GM12878 (cell line): ENCODE results near the gene OSBPL3. TPM values are rescaled to one million over a fixed set of nuclear protein-coding genes. Genes with fewer than 3 reads are reported as not detected.

Source experiments
- ATAC-seq: fragments of 200-7000 bp; cut with Tn5 transposase; 3 replicates; pipeline ENCODE4 v1.9.1; 2020; ENCODE audit warnings: mild to moderate bottlenecking, moderate library complexity
- BruUV-seq: library from RNA; stranded (reverse); fragments of 400-500 nt; replicated peaks from 2 replicates; lab custom pipeline; 2021; lab: Mats Ljungman, UMichigan
- CTCF ChIA-PET: fragments of 300-600 bp; sonication (Branson Sonifier 250); formaldehyde crosslinking; extraction: SDS; loops from one replicate; lab custom pipeline; 2021; ENCODE audit warnings: inconsistent platforms; lab: Yijun Ruan, JAX
- POLR2A ChIA-PET: fragments of 350-600 bp; formaldehyde crosslinking; extraction: SDS; loops from one replicate; lab custom pipeline; 2021; ENCODE audit warnings: inconsistent platforms; lab: Charles Lee
- RAD21 ChIA-PET: fragments of 300-600 bp; sonication (Branson Sonifier 250); formaldehyde crosslinking; loops from one replicate; lab custom pipeline; 2023; ENCODE audit warnings: antibody characterized with exemption; ENCODE audit not compliant: unreplicated experiment; lab: Charles Lee
- SMC1A ChIA-PET: fragments of 300-600 bp; sonication (Branson Sonifier 250); formaldehyde crosslinking; loops from one replicate; lab custom pipeline; 2023; ENCODE audit not compliant: unreplicated experiment, uncharacterized antibody; lab: Charles Lee
- DNase-seq: peaks from one replicate; pipeline ENCODE4 v3.0.0-alpha.2; 2011; ENCODE audit warnings: low read depth, low spot score
- FAIRE-seq: peaks from 3 replicates; lab custom pipeline; 2011; peaks lifted over from hg19 to GRCh38; lab: Jason Lieb, UNC
- H2AFZ ChIP-seq: 2 replicates; pipeline ENCODE4 v1.6.0; 2011; ENCODE audit warnings: low read depth, low read length, control low read depth; ENCODE audit not compliant: control insufficient read depth
- H3K27ac ChIP-seq: 2 replicates; pipeline ENCODE4 v1.5.1; 2011; ENCODE audit warnings: control low read depth; ENCODE audit not compliant: control insufficient read depth, insufficient read depth
- H3K27me3 ChIP-seq, 2 experiments: replicated peaks in 1 of 2; 2 replicates each; pipeline versions ENCODE4 v1.6.0 to v1.6.1; 2011; ENCODE audit warnings: low read length in 1 of 2; ENCODE audit not compliant: control insufficient read depth in 2 of 2, insufficient read depth in 2 of 2
- H3K36me3 ChIP-seq, 2 experiments: 2 replicates each; pipeline ENCODE4 v1.5.1; 2011; ENCODE audit warnings: low read length in 1 of 2; ENCODE audit not compliant: control insufficient read depth in 2 of 2, insufficient read depth in 2 of 2
- H3K4me1 ChIP-seq: 2 replicates; pipeline ENCODE4 v1.6.1; 2011; ENCODE audit warnings: mild to moderate bottlenecking, low read length, moderate library complexity, mixed read lengths; ENCODE audit not compliant: control insufficient read depth, insufficient read depth
- H3K4me2 ChIP-seq: 2 replicates; pipeline ENCODE4 v1.6.0; 2011; ENCODE audit warnings: control low read depth; ENCODE audit not compliant: control insufficient read depth, insufficient read depth
- H3K4me3 ChIP-seq: fragments of 200-600 bp; sonication (generic); 2 replicates; pipeline ENCODE4 v1.5.1; 2016
- H3K79me2 ChIP-seq: 2 replicates; pipeline ENCODE4 v1.6.0; 2011; ENCODE audit warnings: low read length; ENCODE audit not compliant: control insufficient read depth, insufficient read depth
- H3K9ac ChIP-seq: 2 replicates; pipeline ENCODE4 v1.8.0; 2011; ENCODE audit warnings: low read length, control low read depth, mixed read lengths; ENCODE audit not compliant: control insufficient read depth, insufficient read depth
- H3K9me3 ChIP-seq: replicated peaks from 3 replicates; pipeline ENCODE4 v1.5.1; 2011; ENCODE audit warnings: mild to moderate bottlenecking, low read length; ENCODE audit not compliant: control insufficient read depth, insufficient read depth
- H4K20me1 ChIP-seq: 2 replicates; pipeline ENCODE4 v1.6.0; 2011; ENCODE audit not compliant: control insufficient read depth, insufficient read depth
- IRF4 ChIP-seq: IDR thresholded peaks from 2 replicates; pipeline ENCODE4 v1.6.1; 2011; ENCODE audit warnings: low read depth, low read length
- NFIC ChIP-seq: IDR thresholded peaks from 2 replicates; pipeline ENCODE4 v1.6.1; 2012; ENCODE audit warnings: low read depth, mild to moderate bottlenecking, inconsistent platforms, low read length, moderate library complexity
- RELA ChIP-seq: fragments of 450-650 bp; IDR thresholded peaks from 2 replicates; pipeline ENCODE4 v1.8.0; 2014; ENCODE audit warnings: borderline replicate concordance; ENCODE audit not compliant: partially characterized antibody
- RELB ChIP-seq: fragments of 450-650 bp; IDR thresholded peaks from 2 replicates; pipeline ENCODE4 v1.6.1; 2017; ENCODE audit warnings: low read depth, mild to moderate bottlenecking, moderate library complexity
- RFX5 ChIP-seq: IDR thresholded peaks from 2 replicates; pipeline ENCODE4 v1.6.1; 2011; ENCODE audit warnings: low read depth, low read length, improper control_type of control experiment
- RUNX3 ChIP-seq: IDR thresholded peaks from 2 replicates; pipeline ENCODE4 v1.6.1; 2012; ENCODE audit warnings: low read length, inconsistent platforms
- SP1 ChIP-seq: IDR thresholded peaks from one replicate; pipeline ENCODE4 v1.6.1; 2011; ENCODE audit warnings: low read depth, low read length
- TCF3 ChIP-seq: IDR thresholded peaks from 2 replicates; pipeline ENCODE4 v1.6.1; 2012; ENCODE audit warnings: low read depth, mild to moderate bottlenecking, low read length, borderline replicate concordance; ENCODE audit not compliant: insufficient read depth
- ZBTB40 ChIP-seq: fragments of 450-650 bp; IDR thresholded peaks from 2 replicates; pipeline ENCODE4 v1.6.1; 2016; ENCODE audit warnings: mild to moderate bottlenecking, moderate library complexity, borderline replicate concordance
- WGBS: methylation state at CpG from one replicate; pipeline ENCODE4 v1.1.6; 2016; ENCODE audit warnings: low lambda C conversion rate; ENCODE audit not compliant: insufficient replicate concordance, insufficient coverage; ENCODE audit errors: missing lambda C conversion rate; 5-methylcytosine and 5-hydroxymethylcytosine counted together
- in situ Hi-C: fragments of 300-500 bp; cut with MboI; formaldehyde crosslinking; loops from 9 replicates; pipeline ENCODE4 v1.14.3; 2018; ENCODE audit warnings: mixed read lengths
- intact Hi-C: fragments of 100-400 bp; cut with micrococcal nuclease; formaldehyde crosslinking; loops from one replicate; pipeline ENCODE4 v1.14.2; 2022; ENCODE audit not compliant: unreplicated experiment
- polyA plus RNA-seq, 11 experiments: library from polyadenylated mRNA; depleted of rRNA in 4 of 11; unstranded in 6 of 11; stranded (reverse) in 5 of 11; fragments of >200 nt; fragmentation: Nextera tagmentation in 4 of 11; fragmentation: Illumina TruSeq in 1 of 11; extraction: Ambion mirVana in 4 of 11; extraction: Trizol in 1 of 11; gene quantifications; 1 replicate in 1 of 11; 2 replicates in 10 of 11; pipeline versions ENCODE4 v1.2.1 to v1.2.3, GENCODE V29; 2011 to 2016; ENCODE audit warnings: inconsistent platforms in 2 of 11, missing spikeins in 2 of 11, low read depth in 1 of 11
- total RNA-seq, 4 experiments: library from RNA; depleted of rRNA in 3 of 4; stranded (reverse); fragments of >200 nt in 3 of 4; fragmentation: Illumina TruSeq in 1 of 4; extraction: Trizol in 1 of 4; gene quantifications; 2 replicates each; pipeline versions ENCODE4 v1.2.1 to v1.2.3, GENCODE V29; 2013 to 2021
- TF ChIP-seq, protein P1 (sequence below): fragments of 450-650 bp; IDR thresholded peaks from 2 replicates; pipeline ENCODE4 v1.6.1; 2017; ENCODE audit warnings: mild to moderate bottlenecking, moderate library complexity
- TF ChIP-seq, protein P2 (sequence below): fragments of 450-650 bp; IDR thresholded peaks from 2 replicates; pipeline ENCODE4 v1.6.1; 2017; ENCODE audit warnings: antibody characterized with exemption, mild to moderate bottlenecking, moderate library complexity

OSBPL3 gene
- total and polyA plus RNA-seq, 10 of the 15 experiments (the other 5 are each of a cell fraction or from before 2014, with no cell fraction given): 6.1 to 46.6 (median 27.0) TPM

GRCh38 chr7:24831240-24831639 lies 148.7 kb downstream of the OSBPL3 start:
- ATAC-seq (no peak), DNase-seq (no peak), FAIRE-seq (no peak)
- no peak overlapping the region for H3K9ac ChIP-seq
- no peak overlapping the region for H2AFZ ChIP-seq
- peaks cover 3 to 13% of the 10 kb centered on the region in 2 experiments; a peak in 3 of 4 replicates for H3K36me3 ChIP-seq
- 98% methylated on average over 4 of the region's 4 CpGs for WGBS
- H3K79me2 ChIP-seq: no peaks in the 10 kb centered on the region
- TSS peak; percentile 14 for BruUV-seq
- no peak overlapping the region for H3K27ac ChIP-seq
- ChIA-PET POLR2A (no interaction called here), CTCF (interaction anchor here (0.7 to 1.2 kb wide), 4 partner anchors 8 to 151 kb away, joined by 3 to 4 read pairs (median 3); no protein-coding TSS in a partner anchor), SMC1A (interaction anchor here (1.9 to 9.0 kb wide), 2 partner anchors 10 to 11 kb away, joined by 6 to 103 read pairs; no protein-coding TSS in a partner anchor), RAD21 (interaction anchor here (0.7 to 6.4 kb wide), 2 partner anchors 10 to 85 kb away, joined by 3 to 54 read pairs; no protein-coding TSS in a partner anchor)
- peaks cover 37% of the 10 kb centered on the region for H3K4me1 ChIP-seq
- no peaks in the 10 kb centered on the region for H4K20me1 ChIP-seq
- H3K4me3 ChIP-seq: no peak overlapping the region
- H3K9me3 ChIP-seq: no peaks in the 10 kb centered on the region
- H3K4me2 ChIP-seq: no peak overlapping the region
- in situ Hi-C loops (no loop called here), intact Hi-C loops (no loop called here)
- no peaks in the 10 kb centered on the region for H3K27me3 ChIP-seq
- peak; percentile 61 for TF ChIP-seq RUNX3
- TF ChIP-seq SP1: no peak
- TF ChIP-seq, protein P1, sequence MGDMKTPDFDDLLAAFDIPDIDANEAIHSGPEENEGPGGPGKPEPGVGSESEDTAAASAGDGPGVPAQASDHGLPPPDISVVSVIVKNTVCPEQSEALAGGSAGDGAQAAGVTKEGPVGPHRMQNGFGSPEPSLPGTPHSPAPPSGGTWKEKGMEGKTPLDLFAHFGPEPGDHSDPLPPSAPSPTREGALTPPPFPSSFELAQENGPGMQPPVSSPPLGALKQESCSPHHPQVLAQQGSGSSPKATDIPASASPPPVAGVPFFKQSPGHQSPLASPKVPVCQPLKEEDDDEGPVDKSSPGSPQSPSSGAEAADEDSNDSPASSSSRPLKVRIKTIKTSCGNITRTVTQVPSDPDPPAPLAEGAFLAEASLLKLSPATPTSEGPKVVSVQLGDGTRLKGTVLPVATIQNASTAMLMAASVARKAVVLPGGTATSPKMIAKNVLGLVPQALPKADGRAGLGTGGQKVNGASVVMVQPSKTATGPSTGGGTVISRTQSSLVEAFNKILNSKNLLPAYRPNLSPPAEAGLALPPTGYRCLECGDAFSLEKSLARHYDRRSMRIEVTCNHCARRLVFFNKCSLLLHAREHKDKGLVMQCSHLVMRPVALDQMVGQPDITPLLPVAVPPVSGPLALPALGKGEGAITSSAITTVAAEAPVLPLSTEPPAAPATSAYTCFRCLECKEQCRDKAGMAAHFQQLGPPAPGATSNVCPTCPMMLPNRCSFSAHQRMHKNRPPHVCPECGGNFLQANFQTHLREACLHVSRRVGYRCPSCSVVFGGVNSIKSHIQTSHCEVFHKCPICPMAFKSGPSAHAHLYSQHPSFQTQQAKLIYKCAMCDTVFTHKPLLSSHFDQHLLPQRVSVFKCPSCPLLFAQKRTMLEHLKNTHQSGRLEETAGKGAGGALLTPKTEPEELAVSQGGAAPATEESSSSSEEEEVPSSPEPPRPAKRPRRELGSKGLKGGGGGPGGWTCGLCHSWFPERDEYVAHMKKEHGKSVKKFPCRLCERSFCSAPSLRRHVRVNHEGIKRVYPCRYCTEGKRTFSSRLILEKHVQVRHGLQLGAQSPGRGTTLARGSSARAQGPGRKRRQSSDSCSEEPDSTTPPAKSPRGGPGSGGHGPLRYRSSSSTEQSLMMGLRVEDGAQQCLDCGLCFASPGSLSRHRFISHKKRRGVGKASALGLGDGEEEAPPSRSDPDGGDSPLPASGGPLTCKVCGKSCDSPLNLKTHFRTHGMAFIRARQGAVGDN: no peak
- 0 out of 2 replicates have a peak, but pooled peaks have one; percentile 34 for TF ChIP-seq NFIC
- TF ChIP-seq RFX5: no peak
- no peak for TF ChIP-seq TCF3
- TF ChIP-seq RELA: no peak
- TF ChIP-seq, protein P2, sequence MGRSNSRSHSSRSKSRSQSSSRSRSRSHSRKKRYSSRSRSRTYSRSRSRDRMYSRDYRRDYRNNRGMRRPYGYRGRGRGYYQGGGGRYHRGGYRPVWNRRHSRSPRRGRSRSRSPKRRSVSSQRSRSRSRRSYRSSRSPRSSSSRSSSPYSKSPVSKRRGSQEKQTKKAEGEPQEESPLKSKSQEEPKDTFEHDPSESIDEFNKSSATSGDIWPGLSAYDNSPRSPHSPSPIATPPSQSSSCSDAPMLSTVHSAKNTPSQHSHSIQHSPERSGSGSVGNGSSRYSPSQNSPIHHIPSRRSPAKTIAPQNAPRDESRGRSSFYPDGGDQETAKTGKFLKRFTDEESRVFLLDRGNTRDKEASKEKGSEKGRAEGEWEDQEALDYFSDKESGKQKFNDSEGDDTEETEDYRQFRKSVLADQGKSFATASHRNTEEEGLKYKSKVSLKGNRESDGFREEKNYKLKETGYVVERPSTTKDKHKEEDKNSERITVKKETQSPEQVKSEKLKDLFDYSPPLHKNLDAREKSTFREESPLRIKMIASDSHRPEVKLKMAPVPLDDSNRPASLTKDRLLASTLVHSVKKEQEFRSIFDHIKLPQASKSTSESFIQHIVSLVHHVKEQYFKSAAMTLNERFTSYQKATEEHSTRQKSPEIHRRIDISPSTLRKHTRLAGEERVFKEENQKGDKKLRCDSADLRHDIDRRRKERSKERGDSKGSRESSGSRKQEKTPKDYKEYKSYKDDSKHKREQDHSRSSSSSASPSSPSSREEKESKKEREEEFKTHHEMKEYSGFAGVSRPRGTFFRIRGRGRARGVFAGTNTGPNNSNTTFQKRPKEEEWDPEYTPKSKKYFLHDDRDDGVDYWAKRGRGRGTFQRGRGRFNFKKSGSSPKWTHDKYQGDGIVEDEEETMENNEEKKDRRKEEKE: no peak
- TF ChIP-seq RELB: no peak
- no peak for TF ChIP-seq IRF4
- 0 out of 2 replicates have a peak, but pooled peaks have one; percentile 14 for TF ChIP-seq ZBTB40
